HK-2 (cell line): ENCODE data around the gene BEST1.

Experiments used
- DNase-seq: peaks from one replicate; pipeline ENCODE4 v3.0.0-alpha.2; 2018; ENCODE audit not compliant: unreplicated experiment

Gene BEST1

GRCh38 chr11:61950035-61950547 lies at the start of gene BEST1:
Gene BEST1 (plus strand): TSS chr11:61950351. CDS start chr11:61951807, 1,456 bp downstream.
- DNase-seq, result no peak

GRCh38 chr11:61901397-61901796 lies 48.8 kb upstream of the BEST1 start:
- no peak for DNase-seq

GRCh38 chr11:61902313-61902712 lies 47.8 kb upstream of the BEST1 start:
- DNase-seq, result no peak

GRCh38 chr11:61903845-61904244 lies 46.3 kb upstream of the BEST1 start:
- no peak for DNase-seq

- no peak for DNase-seq
Measured at GRCh38 chr11:61904539-61905048, 45.6 kb upstream of the BEST1 start.

- no peak for DNase-seq
Measured at GRCh38 chr11:61905067-61905696, 45.0 kb upstream of the BEST1 start.

- no peak for DNase-seq
Measured at GRCh38 chr11:61905801-61906521, 44.2 kb upstream of the BEST1 start.

- DNase-seq, result no peak
Measured at GRCh38 chr11:61906522-61906909, 43.6 kb upstream of the BEST1 start.

- DNase-seq, result no peak
Measured at GRCh38 chr11:61907282-61907681, 42.9 kb upstream of the BEST1 start.

- DNase-seq, result no peak
Measured at GRCh38 chr11:61907871-61908729, 42.1 kb upstream of the BEST1 start.

GRCh38 chr11:61908730-61909316 lies 41.3 kb upstream of the BEST1 start:
- no peak for DNase-seq

- no peak for DNase-seq
Measured at GRCh38 chr11:61910187-61911127, 39.7 kb upstream of the BEST1 start.

GRCh38 chr11:61911128-61911700 lies 38.9 kb upstream of the BEST1 start:
- no peak for DNase-seq

GRCh38 chr11:61911701-61912529 lies 38.2 kb upstream of the BEST1 start:
- DNase-seq, result no peak

GRCh38 chr11:61912530-61912898 lies 37.6 kb upstream of the BEST1 start:
- DNase-seq, result no peak

- DNase-seq, result no peak
Measured at GRCh38 chr11:61912991-61913698, 37.0 kb upstream of the BEST1 start.

- no peak for DNase-seq
Measured at GRCh38 chr11:61913699-61914395, 36.3 kb upstream of the BEST1 start.
